Fibroblast of skin of back (primary cell): ENCODE data around the gene MUC12. TPM values are rescaled to one million over a fixed set of nuclear protein-coding genes. Genes with fewer than 3 reads are reported as not detected.
"Not testable (repeated sequence)": the region's sequence is repeated elsewhere in the genome, so short reads cannot be mapped to it uniquely, and the experiment has no call there.

Experiments used
- DNase-seq: peaks from one replicate; pipeline ENCODE4 v3.0.0-alpha.2; 2013
- polyA plus RNA-seq, 2 experiments: library from polyadenylated mRNA; unstranded; fragments of 120-200 nt; gene quantifications; one replicate each; pipeline ENCODE4 v1.2.1, GENCODE V29; 2013; ENCODE audit not compliant: insufficient read length in 2 of 2

The MUC12 gene
- polyA plus RNA-seq (2013, experiment 1 of 2; ENCODE audit: insufficient read length): 0.62 TPM
- polyA plus RNA-seq (2013, experiment 2 of 2; ENCODE audit: insufficient read length): 0.28 TPM

- no peak for DNase-seq
Measured at GRCh38 chr7:100969066-100969615, at the start of gene MUC12. TSS of gene MUC12 (plus strand) at chr7:100969565. CDS start at chr7:100969623, 58 bp downstream.

- not testable (repeated sequence) for DNase-seq
Measured at GRCh38 chr7:100919779-100920437, 49.5 kb upstream of the MUC12 start.

DNA sequence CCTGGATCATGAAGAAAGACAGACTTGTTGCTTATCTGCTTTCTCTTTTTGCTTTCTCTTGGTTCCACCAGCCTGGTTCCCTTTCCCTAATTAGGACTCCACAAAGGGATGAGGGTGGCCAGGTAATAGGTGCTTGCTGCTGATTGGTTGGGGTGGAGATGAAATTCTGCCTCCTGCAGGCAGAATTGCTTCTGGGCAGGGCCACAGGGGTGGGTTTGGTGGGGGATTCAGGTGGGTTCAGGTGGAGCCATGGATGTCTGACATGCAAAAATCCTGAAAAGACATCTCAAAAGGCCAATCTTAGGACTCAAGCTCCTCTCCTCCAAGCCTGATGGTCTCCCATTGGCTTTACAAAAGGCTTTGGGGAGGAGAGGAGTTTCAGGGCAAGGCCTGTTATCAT is 48.3 kb upstream of the MUC12 start:
- no peak for DNase-seq

DNA sequence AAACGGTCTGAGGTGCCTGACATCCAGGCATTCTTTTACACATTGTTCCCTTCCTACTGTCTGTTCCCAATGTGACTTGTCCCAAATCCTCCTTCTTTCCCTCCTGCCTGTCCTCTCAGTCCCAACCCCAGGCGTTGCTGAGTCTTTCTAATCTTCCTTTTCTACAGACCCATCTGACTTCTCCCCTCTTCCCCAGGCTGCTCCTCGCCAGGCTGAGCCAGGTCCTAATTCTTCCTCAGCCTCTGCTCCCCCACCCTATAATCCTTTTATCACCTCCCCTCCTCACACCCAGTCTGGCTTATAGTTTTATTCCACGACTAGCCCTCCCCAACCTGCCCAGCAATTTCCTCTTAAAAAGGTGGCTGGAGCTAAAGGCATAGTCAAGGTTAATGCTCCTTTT is 45.7 kb upstream of the MUC12 start:
- not testable (repeated sequence) for DNase-seq

DNA sequence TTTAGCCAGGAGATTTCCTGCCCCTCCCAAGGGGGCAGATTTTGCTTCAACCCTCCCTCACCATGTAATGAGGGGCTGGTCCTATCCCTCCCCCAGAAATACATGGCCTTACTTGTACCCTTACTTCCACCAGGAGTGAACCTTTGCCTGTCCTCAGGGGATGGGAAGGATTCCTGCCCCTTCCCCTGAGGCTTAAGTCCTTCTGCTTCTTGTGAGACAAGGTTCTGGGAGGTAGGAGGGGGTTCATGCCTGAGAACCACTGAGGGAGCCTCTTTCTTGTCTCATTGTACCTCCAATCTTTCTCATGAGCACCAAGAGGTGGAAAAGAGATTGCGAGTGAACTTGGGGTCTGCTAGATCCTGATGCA is 39.6 kb upstream of the MUC12 start:
- DNase-seq: no peak

DNA sequence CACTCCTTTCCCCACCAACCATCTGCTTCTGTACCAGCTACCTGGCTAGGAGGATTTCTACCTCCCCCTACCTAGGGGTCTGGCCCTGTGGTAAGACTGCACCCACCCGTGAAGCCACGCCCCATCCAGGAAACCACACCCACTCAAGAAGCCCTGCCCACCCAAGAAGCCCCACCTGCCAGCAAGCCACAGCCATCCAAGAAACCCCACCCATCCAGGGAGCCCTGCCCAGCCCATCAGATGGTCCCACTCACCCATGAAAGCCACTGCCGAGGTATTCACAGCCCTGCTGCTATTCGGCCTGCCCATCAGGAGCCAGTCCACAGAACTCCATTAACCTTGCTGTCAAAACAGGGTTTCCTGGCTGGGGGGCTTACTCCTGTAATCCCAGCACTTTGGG is 35.6 kb upstream of the MUC12 start:
- DNase-seq: no peak

DNA sequence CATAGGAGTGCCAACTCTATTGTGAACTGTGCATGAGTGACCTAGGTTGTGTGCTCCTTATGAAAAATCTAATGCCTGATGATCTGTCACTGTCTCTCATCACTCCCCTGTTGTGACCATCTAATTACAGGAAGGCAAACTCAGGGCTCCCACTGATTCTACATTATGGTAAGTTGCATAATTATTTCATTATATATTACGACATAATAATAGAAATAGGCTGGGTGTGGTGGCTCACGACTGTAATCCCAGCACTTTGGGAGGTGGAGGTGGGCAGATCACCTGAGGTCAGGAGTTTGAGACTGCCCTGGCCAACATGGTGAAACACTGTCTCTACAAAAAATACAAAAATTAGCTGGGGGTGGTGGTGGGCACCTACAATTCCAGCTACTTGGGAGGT is 34.0 kb upstream of the MUC12 start:
- not testable (repeated sequence) for DNase-seq

- not testable (repeated sequence) for DNase-seq
Measured at GRCh38 chr7:100936167-100936566, 33.2 kb upstream of the MUC12 start.

GRCh38 chr7:100942045-100942774 is 27.2 kb upstream of the MUC12 start:
- DNase-seq: no peak

- no peak for DNase-seq
Measured at GRCh38 chr7:100943693-100944092, 25.7 kb upstream of the MUC12 start.

GRCh38 chr7:100944138-100944537 is 25.2 kb upstream of the MUC12 start:
- DNase-seq: no peak

- DNase-seq: no peak
Measured at GRCh38 chr7:100946111-100946510, 23.3 kb upstream of the MUC12 start.

GRCh38 chr7:100946766-100947365 is 22.5 kb upstream of the MUC12 start:
- no peak for DNase-seq

DNA sequence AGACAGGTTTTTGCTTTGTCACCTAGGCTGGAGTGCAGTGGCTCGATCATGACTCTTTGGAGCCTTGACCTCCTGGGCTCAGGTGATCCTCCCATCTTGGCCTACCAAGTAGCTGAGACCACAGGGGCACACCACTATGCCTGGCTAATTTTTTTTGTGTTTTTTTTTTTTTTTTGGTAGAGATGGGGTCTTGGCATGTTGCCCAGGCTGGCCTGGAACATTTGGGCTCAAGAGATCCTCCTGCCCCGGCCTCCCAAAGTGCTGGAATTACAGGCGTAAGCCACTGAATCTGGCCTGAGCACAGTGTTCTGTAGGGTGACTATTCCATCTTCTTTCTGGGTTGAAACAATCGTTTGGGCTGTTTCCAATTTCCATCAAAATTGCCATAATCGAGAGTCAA is 21.6 kb upstream of the MUC12 start:
- no peak for DNase-seq

GRCh38 chr7:100949227-100949932 is 20.0 kb upstream of the MUC12 start, which contains the start of gene MUC3A:
TSS of gene MUC3A (plus strand) at chr7:100949534. CDS start at chr7:100949625, 91 bp downstream.
- DNase-seq: no peak

GRCh38 chr7:100949933-100950443 is 19.4 kb upstream of the MUC12 start:
- DNase-seq: no peak

DNA sequence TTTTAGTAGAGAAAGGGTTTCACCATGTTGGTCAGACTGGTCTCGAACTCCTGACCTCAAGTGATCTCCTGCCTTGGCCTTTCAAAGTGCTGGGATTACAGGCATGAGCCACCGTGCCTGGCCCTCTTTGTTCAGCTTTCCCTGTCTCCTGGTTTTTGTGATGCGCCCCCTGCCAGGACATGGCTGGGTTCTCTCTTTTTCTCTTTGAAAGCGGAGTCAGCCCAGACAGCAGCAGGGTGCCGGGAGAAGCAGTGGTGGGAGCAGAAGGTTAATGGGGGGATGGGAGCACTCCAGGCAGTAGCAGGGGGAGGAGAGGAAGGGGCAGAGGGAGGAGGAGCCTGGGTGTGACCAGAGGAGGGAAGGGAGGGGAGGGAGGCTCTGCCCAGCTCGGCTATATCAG is 18.2 kb upstream of the MUC12 start:
- DNase-seq: no peak

DNA sequence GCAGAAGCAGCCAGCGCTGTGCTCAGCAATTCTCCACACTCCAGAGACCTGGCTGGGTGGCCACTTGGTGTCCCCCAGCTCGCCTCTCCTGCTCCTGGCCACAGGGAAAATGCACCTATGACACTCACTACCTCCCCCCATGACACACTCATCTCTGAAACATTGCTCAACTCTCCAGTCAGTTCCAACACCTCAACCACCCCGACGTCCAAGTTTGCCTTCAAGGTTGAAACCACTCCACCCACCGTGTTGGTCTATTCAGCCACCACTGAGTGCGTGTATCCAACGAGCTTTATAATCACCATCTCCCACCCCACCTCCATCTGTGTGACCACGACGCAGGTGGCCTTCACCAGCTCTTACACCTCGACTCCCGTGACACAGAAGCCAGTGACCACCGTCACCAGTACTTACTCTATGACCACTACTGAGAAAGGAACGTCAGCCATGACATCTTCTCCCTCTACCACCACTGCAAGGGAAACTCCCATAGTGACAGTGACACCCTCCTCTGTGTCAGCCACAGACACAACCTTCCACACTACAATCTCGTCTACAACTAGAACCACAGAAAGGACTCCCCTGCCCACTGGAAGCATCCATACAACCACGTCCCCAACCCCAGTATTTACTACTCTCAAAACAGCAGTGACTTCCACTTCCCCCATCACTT is 17.3 kb upstream of the MUC12 start:
- DNase-seq: no peak

GRCh38 chr7:100952641-100953040 is 16.7 kb upstream of the MUC12 start:
- no peak for DNase-seq

DNA sequence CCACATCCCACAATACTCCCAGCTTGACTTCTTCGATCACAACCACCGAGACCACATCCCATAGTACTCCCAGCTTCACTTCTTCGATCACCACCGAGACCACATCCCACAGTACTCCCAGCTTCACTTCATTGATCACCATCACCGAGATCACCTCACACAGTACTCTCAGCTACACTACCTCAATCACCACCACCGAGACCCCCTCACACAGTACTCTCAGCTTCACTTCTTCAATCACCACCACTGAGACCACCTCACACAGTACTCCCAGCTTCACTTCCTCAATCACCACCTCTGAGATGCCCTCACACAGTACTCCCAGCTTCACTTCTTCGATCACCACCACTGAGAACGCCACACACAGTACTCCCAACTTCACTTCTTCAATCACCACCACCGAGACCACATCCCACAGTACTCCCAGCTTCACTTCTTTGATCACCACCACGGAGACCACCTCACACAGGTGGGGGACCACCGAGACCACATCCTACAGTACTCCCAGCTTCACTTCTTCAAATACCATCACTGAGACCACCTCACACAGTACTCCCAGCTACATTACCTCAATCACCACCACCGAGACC is 11.4 kb upstream of the MUC12 start:
- DNase-seq: no peak

GRCh38 chr7:100959894-100960293 is 9.5 kb upstream of the MUC12 start:
- DNase-seq: no peak
